Stimulated activated CD4-positive, alpha-beta T cell treated with anti-CD3 and anti-CD28 coated beads, Interleukin-1b, Interleukin-23, amount 100 ng/mL, for 4 hours (primary cell): Measurements from ENCODE around the gene LRMDA.

ENCODE experiments used
- DNase-seq, 2 donors: peaks; one replicate each; pipeline ENCODE4 v3.0.0-alpha.2; 2020; ENCODE audit warnings: low read depth in 2 of 2

The LRMDA gene

DNA sequence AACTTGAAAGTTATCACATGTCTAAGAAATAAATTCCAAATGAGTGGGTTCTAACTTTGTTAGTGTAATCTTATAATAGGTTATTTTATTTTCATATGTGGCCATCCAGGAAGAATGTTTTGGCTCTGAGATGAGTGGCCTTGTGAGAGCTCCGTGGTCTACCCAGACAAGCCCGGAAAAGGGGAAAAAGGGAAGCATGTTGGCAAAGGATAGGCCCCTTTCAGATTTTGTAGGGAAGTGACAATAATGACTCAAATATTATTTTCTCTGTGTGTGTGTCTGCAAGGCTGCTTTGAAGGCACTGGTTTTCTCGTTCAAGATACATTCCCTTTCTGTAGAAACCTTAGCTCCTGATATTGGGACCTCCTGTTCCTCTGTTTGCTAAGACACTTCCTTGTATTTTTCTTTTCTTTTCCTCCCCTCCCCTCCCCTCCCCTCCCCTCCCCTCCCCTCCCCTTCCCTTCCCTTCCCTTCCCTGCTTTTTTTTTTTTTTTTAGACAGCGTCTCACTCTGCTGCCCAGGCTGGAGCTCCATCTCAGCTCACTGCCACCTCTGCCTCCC, 240.8 kb downstream of the LRMDA start:
- DNase-seq = no peak

DNA sequence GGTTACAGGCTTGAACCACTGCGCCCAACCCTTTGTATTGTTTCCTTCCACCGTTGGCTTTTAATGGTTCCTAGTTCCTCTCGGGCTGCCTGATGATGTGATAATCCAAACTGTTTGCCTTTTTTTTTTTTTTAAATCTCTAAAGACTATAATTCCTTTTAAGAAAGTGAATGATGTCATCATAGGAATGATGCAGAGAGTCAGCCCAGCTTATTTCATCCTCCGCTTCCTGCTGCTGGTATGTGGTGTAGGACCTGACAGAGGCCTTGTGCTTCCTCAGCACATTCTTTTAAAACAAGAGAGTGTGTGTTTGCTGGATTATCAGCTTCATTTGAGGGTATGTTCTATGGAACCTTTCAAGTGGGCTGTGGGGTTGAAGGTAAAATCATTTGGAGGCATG, 241.4 kb downstream of the LRMDA start:
- no peak for DNase-seq

DNA sequence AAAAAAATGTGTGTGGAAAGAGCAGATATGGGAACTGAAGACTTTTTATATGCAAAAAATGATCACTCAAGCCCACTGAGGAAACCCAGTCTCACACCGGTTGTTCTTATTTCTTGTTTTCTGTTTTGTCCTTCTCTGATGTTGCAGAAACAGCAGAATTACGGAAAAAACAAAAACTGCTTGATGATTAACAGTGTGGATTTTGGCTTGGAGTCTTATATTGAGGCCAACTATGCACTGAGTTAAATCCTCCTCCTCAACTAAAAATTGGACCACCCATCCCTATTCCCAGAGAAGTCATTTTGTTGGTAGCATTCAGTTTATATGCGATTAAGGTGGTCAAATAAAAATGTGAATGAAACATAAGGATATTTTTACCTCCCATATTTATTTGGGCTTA, 246.1 kb downstream of the LRMDA start:
- no peak for DNase-seq

DNA sequence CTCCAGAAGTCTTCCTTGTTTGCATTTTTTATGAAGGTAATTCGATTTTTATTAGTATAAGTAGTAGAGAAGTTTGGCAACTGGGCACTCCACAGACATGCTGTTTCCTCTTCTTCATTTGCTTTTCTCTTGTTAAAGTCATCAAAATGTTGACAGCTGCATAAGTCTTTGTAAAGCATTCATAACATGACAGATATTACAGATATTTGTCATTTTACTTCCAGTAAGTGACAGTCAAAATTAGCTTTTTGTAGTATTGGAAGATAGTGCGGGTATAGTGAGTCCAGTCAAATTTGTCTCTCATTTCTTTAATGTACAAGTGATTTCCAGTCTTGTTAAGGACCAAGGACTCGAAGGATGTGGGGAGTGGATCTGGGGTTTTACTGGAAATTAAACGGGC, 247.1 kb downstream of the LRMDA start:
- no peak for DNase-seq

DNA sequence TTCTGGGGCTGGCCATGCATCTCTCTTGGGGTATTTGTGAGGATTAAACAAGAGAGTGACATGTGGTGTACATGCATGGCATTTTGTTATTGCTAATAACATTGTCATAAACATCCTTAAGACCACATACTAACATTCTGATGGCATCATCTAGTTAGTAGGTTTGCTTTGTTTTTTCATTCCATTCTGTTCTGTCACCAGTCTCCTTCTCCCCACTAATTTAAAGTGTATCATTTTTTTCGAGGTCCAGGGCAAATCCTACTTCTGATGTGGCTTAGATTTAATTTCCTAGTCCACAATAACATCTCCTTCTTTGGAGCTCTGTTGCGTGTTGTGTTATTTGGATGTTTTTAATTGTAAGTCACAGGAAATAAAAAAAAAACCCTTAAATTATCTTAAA, 248.1 kb downstream of the LRMDA start:
- DNase-seq = no peak

DNA sequence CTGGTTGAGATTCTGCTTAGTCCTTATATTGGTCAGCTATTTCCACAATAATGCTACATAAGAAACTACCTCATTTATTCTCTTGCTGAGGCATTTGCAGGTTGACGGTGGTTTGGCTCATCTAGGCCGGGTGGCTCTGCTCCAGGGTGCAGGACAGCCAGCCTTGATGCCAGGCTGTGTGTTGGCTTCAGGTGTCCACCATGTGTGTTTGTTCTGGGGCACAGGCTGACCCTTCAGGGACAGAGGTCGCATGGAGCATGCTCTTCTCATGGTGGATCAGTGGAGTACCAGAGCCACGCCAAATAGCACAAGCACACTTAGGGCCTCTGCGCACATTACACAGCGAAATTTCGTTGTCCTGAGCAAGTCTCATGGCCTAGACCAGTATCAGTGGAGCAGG, 249.9 kb downstream of the LRMDA start:
- DNase-seq = no peak

DNA sequence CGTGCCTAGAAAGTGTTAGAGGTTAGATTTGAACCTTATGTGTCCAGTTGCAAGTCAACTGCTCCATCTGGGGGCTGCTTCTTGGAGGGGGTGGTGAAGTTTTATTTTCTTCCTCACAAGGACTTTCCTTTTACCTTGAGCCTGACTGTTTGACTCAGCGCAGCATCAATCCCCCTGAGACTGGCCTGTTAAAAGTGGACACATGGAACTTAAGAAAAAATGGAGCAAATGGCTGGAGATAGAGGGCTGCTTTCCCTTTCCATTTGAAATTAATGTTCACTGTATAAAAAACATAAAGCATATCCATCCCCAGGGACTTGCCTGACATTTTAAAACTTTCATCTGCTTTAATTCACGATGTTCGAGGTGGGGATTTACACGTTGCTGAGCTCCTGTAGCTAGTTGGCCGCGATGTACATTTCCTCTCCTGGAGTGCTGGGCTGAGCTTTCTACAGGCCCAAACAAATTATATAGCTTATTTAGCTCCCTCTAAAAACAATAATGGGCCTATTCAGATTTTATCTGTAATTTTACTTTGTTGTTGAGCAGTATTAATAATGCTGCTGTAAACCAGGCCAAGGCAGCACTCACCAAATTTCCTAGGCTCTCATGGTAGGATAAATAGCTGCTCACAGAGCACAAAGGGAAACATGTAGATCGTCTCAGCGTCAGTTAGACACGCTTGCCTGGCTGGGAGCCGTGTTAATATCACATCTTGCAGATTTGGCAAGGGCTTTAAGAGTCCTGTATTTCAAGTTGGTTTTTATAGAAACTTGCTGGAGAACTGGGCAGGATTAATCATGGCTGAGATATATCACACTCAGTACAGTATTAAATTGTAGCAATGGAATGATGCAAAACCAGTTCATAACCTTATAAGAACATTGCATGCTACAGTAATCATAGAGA, 251.5 kb downstream of the LRMDA start:
- DNase-seq = no peak

DNA sequence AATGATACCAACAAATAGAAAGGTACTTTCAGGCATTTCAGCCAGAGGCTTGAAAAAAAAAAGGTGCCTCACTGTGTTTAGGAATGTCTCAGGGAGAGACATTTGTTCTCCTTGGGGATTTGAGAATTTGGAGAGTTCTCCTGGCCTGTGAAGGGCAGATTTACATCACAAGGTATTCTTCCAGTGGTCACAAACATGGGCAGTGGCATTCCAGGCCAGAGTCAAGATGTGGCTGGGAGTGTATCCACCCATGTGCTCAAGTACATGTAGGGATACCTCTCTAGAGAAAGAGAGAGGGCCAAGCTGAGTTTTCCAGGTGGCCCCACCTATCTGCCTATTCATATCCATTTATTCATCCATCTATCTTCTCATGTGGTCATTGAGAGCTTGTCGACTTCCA, 253.8 kb downstream of the LRMDA start:
- no peak for DNase-seq

DNA sequence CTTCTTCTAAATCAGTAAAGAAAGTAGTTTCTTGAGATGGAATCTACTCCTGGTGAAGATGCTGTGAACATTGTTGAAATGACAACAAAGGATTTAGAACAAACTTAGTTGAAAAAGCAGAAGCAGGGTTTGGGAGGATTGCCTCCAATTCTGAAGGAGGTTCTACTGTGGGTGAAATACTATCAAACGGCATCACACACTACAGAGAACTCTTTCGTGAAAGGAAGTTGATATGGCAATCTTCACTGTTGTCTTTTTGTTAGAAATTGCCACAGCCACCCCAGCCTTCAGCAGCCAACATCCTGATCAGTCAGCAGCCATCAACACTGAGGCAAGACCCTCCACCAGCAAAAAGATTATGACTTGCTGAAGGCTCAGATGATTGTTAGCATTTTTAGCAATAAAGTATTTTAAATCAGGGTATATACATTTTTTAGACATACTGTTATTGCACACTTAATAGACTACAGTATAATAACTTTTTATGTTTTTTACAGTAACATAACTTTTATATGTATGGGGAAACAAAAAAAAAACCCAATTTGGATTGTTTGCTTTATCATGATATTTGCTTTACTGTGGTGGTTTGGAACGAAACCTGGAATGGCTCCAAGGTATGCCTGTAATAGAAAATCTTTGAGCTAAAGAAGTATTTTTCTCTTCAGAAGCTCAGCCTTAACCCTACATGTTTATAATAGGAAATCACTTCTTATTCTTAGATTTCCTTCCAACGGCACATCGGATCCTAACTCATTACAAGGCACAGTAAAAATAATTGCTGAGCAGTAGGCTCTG, 257.3 kb downstream of the LRMDA start:
- no peak for DNase-seq

DNA sequence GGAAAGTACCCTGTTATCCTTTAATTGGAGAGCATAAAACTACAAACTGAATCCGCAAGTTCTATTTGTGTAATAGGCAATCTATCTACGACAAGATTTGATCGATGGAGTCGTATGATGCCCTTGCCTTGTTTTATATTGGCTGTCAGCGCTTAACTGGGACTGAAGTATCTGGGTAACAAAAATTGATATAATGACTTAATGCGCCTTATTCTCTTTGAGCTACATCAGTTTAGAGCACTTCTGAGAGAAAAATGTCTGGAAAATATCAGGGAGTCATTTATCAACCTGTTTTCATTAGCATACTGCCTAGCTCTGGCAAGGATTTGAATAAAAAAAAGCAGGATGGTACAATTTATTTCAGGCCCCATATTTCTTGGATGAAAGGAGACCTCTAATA, 262.1 kb downstream of the LRMDA start:
- DNase-seq = no peak

DNA sequence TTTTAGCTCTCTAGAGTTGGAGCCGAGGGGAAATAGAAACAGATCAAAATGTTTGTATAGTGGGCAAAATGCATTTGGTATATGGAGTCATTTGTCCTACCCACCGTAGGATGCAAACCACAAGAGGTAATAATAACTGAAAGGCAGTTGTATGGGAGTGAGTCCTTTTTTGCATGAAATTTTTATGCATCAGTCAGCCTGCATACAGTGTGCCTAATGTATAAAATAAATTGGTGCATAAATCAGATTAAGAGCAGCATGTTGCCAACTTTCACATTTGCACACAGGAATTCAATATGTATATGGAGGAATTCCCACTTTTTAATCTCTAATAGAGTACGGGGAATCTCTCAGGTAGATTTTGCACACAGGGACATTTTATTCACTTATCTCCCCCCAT, 262.8 kb downstream of the LRMDA start:
- DNase-seq = no peak

DNA sequence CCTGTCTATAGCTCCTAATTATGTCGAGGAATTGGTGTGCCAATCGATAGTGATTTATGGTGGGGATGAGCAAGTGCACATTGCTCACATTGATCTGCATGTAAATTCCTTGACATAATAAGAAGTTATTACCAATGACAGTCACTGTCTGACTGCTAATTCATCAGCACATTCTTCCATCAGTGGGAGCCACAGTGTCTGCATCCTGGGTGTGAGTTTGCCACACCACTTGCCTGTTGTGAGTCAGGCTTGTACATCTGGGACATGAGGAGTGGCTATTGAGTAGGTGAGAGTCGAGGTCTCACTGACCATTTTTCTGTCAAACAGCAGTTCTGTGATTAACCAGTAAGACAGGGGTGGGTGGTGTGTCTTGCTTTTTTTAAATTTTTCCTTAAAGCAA, 263.4 kb downstream of the LRMDA start:
- no peak for DNase-seq

DNA sequence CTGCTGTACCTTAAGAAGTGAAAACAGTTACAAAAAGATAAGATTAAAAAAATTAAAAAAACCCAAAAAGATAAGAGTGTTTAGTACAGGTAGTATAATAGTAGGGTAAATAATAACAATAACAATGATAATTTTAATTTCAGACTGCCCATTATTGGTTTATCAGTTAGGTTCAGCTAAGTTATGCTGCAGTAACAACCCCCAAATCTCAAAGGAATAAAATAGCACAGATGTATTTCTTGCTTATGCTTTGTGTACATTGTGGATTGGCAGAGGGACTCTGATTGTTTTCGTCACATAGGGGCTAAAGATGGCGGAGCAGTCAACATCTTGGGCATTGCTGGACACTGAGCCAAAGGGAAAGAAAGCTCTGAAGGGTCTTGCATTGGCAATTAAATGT, 264.6 kb downstream of the LRMDA start:
- DNase-seq = no peak

DNA sequence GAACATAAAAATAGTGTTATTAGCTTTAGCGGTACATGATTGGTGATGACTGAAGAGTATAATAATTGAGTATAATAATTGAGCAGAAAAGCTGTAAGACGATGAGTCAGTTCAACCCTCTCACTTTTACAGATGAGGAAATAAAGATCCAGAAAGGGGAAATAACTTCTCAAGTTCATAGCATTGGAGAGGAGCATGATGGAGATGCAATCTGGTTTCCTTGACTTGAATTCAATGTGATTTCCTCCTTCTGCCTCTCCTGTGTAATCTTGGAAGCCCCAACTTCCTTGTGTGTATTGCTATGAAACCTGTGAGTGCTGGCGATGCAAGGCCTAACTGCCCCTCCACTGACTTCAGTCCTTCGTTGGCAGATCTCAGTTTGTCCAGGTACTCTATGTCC, 265.1 kb downstream of the LRMDA start:
- DNase-seq = no peak

DNA sequence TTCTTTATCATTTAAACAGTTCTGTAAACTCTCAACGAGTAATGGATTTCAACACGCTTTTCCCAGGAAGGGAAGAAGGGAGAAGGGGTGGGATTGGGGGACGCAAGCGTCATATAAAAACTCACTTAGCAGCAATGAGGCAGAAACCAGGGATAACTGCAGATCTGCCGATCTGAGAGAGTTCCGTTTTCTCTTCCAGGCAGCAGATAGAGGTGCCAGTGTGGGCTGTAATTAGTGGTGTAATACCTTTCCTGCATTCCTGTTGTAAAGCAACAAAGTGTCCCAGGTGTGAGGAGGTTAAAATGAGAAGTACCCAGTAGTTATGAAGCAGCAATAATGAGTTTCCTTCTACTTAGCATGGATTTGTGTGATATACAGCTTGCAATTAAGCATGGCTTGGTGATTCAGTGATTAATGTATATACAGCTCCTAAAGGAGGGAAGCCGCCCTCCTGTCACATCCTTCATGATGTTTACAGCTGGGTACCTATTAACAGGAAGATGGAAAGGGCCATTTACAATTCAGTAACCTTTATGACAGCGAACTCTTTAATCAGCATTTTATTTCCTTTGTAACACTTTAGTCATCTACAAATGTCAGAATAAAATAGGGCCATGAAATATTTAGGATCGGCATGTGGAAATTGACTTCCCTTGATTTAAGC, 271.9 kb downstream of the LRMDA start:
- DNase-seq = no peak

DNA sequence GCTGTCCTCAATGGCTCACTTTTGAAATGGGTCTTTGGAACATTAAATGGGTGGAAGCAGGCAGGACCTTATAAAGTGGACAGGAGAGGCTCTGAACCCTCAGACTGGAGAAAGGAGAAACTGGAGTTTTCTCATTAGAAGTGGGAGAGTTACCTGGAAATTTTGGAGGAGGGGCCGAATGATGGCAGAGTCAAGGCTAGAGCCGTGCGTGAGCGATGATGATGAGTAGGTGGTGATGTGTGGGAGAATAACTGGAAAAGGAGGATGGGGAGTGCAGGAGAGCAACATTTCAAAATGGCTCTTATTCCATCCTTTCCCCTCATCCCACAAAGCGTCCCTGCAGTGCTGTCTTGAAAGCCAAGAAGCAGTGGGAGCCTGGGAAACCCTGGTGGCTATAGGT, 274.0 kb downstream of the LRMDA start:
- no peak for DNase-seq

DNA sequence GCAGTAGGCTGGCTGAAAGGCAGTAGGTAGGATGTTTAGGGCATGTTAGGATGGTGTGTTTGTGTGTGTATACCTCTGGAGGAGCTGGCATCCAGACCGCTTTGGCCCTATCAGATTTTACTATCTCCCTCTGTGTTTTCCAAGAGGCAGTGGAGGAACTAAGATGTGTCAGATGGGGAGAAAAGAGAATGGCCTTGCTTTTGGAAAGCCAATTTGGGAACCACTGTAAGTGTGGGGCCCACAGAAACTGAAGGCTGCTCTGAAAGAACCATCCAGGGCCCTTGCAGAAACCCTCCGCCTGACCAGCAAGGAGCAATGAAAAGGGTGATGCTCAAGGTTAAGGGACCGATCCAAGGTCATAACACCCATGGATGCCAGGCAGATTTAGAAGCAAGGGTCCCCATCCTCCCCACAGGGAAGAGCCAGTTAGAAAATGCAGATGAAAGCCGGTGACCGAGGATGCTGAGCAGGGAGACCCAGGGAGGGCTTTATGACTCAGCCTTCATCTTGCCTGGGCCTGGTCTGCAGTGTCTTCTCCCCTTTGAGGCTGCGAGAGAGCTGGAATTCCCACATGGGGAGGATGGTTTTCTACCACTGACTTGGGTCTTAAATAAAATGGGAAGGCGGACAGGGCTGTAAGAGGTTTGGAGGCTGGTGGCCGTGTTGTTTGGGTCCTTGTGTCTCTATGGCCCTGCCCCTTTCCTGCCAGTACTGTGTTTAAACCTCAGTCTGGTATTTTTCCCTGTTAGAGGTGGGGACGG, 275.8 kb downstream of the LRMDA start:
- no peak for DNase-seq

DNA sequence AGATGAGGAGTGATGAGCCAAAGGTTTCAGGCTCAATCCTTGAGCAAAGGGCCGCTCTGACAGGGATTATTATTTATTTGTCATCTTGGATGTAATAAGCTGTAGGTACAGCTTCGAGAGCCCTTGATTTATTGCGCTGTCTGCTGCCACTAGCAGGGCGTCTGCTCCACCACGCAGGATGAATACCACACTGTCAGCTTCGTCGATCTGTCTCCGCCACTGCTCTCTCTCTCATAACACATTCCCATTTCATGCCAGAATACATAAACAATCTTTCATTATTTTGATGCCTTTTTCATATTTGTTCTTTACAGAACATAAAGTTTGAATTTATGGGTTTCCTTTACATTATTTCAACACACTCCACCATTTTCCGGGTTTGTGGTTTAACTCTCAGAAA, 276.6 kb downstream of the LRMDA start:
- DNase-seq = no peak

DNA sequence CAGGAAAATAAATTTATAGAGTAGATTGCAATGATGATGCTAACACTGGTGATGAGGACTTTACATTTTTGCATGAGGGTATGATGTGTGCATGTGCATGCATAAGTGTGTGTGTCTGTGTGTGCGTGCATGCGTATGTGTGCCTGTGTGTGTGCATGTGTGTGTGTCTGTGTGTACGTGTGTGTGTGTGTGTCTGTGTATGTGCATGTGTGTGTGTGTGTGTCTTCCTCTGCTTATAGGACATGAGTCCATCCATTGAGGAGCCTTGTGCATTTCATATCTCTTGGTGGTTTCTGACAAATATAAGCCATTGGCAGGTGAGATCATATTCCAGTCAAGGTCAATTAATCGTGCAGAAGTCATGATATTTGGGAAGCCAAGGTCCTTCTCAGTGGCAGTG, 277.8 kb downstream of the LRMDA start:
- DNase-seq = no peak

DNA sequence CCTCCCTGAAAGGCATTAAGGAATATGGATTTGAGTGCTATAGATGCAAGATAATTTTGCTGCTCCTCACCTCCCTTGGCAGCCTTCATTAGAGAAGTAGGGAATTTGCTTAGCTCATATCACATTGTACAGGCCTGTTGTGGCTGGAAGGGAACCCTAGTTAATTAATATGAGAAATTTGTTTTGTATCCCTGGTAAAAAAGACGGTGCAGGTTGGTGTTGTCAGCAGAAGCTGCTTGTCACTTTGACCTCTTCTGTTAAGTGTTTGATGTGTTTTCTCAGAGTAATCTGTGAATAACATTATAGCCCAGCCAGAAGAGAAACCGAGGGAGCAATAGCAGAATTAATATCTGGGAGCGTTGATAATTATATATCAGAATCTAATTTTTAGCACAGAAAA, 278.4 kb downstream of the LRMDA start:
- DNase-seq = no peak

DNA sequence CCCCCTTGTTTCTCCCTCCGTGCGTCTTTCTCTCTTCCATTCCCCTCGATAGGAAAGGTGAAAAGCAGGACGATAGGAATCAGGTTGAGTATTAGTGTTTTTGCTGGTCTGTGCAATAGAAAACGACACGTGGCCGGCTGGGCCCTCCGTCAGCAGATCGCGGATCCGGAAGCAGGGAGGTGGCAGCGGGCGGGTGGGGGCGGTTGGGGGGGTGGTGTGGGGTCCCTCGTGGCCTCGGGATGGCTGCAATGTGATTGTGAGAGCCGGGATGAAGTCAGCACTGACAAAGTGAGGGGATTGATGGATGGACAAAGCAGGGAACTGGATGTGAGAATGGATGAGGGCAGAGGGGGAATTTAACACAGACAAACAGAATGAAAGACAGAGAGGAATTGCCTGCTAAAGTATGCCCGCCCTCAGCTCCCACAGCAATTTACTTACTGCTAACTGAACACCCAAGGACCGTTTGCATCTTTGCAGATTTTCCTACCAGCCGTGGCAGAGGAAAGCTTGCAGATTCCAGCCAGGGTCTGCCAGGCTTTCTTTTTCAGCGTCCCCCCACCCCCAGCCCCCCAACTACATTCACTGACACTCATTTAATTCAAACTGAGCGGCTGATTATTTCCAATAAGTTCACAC, 280.9 kb downstream of the LRMDA start:
- DNase-seq = no peak
